ENCODE data around the gene CCNI. TPM values are rescaled to one million over a fixed set of nuclear protein-coding genes. Genes with fewer than 3 reads are reported as not detected.

The CCNI gene
- 183 and 248 TPM in 2 replicates for total RNA-seq

GRCh38 chr4:77075869-77076799 lies at the start of gene CCNI:
CCNI (minus strand) TSS chr4:77075989; CDS start chr4:77066362, 9,627 bp downstream.

Other genes with a start within 250 kb of the CCNI start
- gene SOWAHB, start 177.8 kb downstream of the CCNI start, total RNA-seq, result not detected in 2 replicates
- 155 and 182 TPM in 2 replicates for gene SEPTIN11, start 126.2 kb downstream of the CCNI start, total RNA-seq
- 20.6 and 21.3 TPM in 2 replicates for gene CCNG2, start 81.2 kb upstream of the CCNI start, total RNA-seq

Measured in vein endothelial cell (primary cell).